GM20431 (cell line): ENCODE measurements around the gene NFAM1.

Source experiments
- in situ Hi-C: fragments of 300-500 bp; cut with MseI, MboI; formaldehyde crosslinking; loops from one replicate; pipeline ENCODE4 v1.15.0; 2020; ENCODE audit warnings: low sequenced_read_pairs; ENCODE audit not compliant: unreplicated experiment

NFAM1 gene

DNA sequence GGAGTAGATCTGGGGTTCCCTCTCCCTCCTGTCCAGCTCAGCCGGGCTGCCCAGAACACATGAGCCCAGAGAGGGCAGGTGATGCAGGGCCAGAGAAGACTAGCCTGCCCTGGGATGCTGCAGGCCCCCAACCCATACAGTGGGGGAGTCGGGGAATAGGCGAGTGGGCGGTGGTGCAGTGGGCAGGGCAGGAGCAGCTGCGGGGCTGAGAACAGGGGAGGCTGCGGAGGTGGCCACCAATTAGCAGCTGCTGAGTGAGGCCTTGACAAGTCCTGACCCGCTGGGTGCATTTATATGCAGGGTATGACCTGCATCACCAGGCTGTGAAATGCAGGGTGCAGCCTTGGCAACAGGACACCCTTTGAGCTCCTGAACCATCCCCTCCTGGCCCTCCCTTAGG, 43.1 kb downstream of the NFAM1 start:
- in situ Hi-C loops: no loop called here

DNA sequence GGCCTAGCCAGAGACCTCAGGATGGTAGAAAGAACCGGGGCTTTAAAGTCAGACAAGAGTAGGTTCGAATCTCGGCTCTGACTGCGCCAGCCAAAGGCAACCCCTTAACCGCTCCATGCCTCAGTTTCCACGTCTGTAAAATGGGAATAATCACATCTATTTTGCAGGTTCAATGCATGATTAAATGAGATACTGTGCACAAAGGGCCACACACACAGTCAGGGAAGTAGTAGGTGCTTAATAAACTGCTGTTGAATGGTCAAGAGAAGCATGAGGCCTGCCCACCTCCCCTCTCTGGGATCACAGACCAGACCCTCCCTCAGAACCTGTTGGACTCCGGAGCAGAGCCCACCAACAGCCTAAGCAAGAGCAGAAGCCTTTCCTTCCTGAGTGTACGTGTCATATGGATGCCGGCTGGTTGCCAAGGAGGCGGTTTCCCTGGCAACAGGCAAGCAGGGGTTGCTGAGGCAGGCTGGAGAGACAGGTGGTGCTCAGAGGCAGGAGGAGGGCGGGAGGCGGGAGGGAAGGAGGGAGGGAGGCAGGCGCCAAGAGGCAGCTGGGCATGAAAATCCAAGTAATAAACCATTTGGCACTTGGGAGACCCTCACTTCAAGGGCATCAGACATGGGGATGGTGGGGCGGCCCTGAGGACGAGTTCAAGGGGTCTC, 43.9 kb downstream of the NFAM1 start:
- in situ Hi-C loops: no loop called here

DNA sequence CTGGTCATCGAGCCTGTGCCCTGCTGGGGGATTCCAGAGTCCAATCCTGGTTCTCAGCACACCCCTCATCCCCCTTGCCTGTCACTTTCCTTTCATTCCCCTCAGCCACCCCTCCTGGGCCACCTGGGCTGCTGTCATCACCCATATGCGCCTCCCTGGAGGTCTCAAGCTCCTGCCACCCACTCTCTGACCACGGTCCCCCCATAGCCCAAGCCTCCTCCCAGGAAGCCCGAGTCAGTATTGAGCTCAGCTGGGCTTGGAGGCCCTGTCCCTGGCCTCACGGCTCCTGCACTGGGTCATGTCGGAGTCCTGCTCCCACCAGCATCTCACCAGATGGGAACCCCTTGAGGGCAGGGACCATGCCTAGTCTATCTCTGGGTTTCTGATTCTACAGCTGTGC, 44.6 kb downstream of the NFAM1 start:
- in situ Hi-C loops: no loop called here

DNA sequence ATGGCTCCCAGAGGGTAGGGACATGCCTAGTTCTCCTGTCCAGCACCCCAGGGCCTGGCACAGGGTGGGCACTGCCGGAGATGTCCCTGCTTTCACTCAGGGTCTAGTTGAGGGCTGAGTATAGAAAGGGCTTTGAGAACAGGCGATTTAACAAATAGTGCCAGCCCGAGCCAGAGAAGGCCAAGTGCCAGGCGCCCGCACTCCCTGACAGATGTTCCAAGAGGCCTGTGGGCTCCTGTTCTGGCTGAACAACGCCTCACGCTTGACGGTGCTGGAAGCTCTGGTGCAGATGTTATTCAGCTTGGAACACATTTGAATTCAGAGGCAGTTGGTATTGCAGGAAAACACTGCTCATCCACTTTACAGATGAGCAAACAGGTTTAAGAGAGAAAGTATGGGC, 46.5 kb downstream of the NFAM1 start:
- in situ Hi-C loops: no loop called here

DNA sequence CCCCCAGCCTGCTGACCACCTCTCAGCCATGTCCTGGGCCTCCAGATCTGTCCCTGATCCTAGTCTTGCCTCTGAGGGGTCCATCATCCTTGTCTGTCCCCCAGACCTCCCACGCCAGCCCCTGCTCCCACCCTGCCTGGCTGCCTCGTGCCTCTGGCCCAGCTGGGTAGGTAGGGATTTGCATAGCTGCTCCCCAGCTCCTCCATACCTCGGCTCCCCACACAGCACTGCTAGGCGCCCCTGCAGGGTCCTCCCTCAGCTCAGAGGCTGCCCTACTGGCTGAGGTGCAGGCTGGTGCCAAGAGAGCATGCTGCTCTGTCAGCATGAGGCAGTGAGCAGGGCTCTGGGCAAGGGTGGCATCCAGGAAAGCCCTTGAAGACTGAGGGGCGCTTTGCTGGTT, 47.7 kb downstream of the NFAM1 start:
- in situ Hi-C loops: no loop called here

DNA sequence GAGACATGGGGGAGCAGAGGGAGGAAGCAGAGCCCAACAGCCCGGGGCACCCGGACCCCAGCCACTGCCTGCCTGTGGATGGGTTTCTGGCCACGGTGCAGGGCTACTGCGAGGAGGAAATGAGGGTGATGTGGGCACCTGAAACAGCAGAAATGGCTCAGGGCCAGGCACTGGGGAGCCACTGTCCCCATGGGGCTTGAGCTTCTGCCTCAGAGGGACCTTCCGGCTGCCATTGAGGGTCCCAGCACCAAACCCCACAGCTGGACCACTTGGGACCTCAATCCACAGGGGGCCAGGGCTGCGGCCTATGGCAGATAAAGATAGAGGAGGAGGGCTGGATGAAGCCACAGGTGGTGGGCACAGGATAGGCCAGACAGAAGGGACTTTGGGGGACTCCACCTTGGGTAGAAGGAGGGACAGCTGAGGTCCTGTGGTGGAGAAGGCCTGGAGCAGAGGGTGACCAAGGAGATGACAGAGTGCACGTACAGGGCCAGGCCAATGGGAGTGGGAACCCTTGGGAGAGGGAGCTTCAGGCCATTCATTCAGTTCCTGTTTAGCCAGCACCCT, 48.3 kb downstream of the NFAM1 start:
- in situ Hi-C loops: no loop called here

DNA sequence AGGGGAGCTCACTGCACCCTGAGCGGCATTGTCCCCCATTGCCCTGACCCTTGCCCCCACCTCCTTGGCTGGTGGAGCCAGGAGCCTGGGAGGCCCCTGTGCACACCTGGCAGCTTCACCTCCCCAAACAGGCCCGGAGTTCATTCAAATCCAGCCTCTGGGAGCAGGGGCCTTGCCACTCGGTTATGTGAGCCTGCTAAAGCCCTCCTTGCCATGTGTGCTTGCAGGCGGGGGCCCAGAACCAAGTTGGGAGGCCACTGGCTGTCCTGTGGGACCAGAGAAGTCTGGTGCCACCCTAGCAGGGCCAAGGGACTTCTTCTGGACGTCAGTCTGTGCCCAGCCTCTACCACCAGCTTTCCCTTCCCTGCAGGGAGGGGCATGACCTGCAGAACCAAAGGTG, 48.9 kb downstream of the NFAM1 start:
- in situ Hi-C loops: no loop called here

DNA sequence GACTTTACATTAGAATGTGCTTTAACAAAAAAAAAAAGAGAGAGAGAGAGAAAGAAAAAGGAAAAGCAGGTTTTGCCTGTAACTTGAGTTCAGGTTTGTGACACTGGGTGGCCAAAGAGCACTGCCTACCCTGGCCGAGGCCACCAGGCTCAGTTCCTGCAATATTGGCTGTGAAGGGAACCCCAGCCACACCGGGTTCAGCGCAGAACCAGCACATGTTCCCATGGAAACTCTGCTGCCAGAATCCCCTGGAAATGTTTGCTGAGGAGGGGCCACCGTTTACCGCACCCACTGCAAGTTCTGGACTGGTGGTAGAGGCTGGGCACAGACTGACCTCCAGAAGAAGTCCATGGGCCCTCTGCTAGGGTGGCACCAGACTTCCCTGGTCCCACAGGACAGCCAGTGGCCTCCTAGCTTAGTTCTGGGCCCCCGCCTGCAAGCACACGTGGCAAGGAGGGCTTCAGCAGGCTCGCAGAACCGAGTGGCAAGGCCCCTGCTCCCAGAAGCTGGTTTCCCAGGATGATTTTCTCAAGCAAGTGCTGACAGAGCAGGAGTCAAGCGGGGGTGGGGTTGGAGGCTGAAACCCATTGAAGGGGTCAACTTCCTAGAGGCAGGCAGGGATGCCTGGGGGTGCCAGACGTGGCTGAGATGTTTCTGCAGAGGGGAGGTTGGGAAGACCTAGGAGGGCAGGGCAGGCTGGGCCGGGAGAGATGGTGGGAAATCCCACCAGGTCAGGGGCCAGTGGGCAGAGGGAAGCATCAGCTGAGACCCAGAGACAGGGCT, 51.2 kb downstream of the NFAM1 start:
- in situ Hi-C loops: no loop called here

DNA sequence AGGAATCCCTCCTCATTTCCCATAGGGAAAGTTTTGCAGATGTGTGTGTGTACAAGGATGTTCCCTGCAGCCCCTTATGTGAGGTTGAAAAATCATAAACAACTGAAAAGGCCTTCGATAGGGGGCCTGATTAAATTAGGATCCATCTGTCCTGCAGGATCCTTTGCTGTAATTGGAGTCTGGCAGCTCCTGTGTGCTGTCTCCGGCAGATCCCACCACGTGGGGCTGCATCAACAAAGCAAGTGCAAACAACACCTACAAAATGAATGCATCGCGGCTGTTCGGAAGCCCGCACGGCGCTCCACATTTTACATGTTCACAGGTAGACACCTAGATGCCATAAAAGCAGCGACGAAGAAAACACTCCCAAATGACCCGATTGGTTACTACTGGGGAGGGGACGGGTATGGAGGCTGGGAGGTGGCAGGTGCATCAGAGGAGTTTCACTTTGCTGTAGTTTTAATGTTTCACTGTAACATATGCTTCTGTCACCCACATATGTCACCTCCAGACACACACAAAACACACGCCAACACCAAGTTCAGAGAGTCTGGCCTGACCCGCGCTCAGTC, 52.2 kb downstream of the NFAM1 start:
- in situ Hi-C loops: no loop called here

DNA sequence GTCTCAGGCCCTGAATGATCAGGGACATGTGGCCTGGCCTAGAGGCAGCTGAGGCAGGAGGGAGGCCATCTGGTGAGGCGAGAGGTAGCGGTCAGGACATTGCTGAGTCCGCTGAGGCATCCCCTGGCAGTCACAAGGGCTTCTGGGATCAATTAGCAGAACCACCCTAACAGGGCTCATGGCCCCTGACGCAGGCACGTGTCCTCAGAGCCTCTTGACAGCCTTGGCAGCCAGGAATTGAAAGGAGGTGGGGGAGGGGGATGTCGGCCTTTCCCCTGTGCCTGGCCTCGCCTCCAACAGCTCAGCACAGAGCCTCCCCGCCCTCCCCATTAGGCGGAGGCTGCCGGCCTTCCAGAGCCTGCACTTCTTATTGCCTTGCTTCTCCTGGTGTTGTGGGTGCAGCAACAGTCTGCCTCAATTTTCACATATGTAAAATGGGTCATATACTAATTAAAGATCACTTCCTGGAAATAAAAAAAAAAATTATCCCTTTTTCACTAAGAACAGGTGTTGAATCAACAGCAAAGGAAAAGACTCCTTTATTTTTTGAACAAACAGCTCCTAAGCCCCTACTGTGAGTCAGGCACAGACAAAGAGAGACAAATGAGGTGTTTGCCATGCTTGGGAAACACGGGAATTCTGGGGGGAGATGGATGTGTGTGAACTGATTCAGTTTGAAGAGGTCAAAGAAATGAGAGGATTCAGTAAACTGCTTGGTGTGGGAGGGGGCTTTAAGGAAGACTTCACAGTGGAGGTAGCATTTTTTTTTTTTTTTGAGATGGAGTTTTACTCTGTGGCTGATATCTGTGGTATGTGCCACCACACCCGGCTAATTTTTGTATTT, 55.3 kb downstream of the NFAM1 start:
- in situ Hi-C loops: no loop called here

DNA sequence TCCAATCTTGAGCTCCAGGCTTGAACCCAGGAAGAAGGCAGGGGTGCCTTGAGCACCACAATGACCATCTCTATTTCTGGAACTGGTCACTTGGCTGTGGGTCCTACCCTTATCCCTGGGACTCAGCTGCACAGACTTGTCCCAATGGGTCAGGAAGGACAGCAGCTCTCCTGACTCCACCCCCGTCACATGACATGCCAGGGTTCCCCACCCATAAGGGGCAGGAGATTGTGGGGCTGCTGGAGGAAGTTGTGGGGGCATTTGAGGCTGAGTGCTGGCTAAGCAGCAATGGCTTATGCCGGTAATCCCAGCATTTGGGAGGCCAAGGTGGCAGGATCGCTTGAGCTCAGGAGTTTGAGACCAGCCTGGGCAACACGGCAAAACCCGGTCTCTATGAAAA, 56.2 kb downstream of the NFAM1 start:
- in situ Hi-C loops: no loop called here

DNA sequence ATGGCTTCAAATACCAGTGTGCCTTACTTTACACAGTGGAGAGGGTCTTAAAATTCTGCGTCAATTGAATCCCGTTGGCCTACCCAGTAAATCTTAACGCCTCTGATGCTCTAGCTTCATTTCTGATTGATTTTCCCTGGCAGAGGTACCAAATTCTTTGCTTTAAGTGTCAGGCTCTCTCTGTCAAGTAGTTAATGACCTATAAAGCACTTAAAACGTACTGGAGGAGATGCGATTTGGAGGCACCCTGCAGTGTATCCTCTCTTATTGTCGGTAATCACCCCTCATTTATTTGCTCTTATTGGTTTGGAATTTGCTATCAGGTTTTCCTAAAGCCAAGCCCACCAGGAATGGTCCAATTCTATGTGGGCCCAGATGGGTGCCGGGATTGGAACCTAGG, 59.2 kb downstream of the NFAM1 start:
- in situ Hi-C loops: no loop called here

DNA sequence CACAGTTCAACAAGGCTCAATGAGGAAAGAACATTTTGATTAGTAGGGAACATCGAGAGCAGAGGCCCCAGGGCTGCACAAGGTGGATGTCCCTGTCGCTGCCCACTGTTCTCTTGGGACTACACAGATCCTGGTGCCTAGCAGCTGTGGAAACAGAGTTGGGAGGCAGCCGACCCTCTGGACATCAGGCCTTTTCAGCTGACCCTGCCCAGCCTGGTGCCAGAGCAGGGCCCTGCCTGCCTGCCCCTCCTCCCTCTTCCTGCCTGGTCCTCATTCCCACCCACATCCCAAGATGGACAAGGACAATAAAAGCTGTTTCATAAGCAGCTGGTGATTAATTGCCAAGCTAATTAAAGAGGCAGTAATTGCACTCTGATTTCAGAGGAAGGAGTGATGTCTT, 60.7 kb downstream of the NFAM1 start:
- in situ Hi-C loops: no loop called here

DNA sequence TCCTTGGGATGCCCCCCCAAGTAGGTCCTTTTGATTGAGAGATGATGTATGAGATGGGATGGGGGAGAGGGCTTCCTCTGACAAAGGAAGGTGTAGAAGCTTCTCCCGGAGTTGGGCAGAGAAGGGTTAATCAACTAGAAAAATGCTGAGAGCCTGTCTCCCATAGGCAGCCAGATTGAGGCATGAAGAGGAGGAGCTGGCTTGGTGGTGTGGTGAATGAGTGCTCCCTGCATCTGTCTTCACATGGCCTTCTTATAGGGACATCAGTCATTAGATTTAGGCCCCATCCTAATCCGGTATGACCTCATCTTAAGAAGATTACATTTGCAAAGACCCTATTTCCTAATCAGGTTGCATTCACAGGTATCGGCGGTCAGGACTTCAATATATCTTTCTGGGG, 61.1 kb downstream of the NFAM1 start:
- in situ Hi-C loops: no loop called here

DNA sequence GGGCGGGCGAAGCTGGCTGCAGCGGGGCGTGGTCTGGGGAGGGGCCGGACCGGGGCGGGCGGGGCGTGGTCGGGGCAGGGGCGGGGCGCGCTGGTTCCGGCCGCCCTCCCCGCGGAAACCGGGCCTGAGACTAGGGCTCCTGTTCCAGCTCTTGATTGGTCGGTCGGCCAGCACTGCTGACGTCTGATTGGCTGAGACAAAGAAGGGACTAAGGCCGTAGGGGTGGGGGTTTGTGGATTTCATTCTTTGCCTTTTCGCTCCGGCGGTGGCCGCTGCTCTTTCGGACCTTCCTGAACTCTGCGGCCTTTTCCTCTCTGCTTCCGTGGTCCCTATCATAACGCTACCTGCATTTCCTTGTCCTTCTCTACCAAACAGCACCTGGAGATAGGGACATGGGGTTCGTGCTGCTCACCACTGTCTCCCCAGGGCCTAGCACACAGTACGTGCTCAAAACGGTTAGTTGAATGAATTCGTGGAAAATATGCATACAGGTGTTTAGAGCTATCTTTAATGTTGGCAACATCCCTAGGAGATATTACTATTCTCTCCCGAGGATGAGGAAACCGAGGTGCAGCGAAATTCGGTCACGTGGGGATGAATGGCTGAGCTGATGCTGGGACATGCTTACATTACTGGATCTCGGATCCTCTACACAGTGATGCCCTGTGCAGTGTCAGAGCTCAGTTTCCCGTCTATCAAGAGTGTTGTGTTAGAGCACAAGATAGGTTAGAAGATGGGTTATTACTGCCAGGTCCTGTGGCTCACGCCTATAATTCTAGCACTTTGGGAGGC, 62.8 kb downstream of the NFAM1 start:
- in situ Hi-C loops: no loop called here

DNA sequence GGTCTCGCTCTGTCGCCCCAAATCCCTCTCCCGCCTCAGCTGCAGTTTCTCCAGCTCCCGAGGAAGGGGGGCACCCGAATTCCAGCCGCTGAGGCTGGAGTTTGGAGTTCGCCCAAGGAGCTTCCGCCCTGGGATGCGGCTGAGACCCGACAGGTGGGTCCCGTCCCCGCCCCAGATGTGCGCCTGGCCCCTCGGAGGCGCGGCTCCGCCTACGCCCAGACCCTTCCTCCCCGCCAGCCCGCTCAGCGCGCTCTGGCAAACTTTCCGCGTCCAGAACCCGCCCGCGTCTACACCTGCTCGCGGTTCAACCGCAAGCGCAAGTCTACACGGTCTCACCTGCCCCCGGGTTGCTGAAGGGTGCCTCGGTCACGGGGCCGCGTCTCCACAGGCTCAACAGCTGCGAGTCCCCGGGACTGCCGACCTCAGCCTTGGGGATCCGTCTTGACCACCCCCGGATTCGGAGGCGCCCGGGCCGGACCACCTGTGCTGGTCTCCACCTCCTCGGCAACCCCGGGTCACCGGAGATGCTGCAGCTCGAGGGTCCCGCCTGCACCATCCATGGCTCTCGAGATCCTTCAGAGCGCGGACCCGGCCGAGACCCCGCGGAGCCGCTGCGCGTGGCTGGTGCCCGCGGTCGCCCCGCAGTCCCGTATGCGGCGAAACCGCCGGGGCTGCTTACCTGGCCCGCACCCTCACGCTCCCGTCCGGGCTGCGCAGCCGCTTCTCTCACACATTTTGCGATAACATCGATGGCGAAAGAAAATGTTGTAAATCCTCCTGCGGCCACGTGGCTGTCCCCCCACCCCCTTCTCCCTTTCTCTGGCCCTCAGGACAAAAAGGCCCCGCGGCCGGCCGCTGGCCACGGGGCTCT, 63.6 kb downstream of the NFAM1 start:
- in situ Hi-C loops: no loop called here

DNA sequence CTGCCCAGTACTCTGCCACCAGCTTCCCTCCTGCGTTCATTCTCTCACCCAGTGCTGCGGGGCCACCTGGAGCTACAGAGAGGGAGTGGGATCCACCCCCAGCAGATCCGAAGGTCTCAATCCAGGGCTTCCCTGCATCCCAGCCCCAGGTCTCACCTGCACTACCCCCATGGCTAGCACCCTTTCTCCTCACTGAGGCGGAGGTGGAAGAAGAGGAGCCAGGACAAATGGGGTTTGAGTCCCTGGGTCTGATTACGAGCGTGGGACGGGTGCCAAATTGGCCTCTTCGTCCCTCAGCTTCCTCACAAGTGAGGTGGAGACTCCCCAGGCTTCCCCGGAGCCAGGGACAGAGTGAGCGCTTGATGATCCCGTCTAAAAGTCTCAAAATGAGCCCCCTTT, 64.2 kb downstream of the NFAM1 start:
- in situ Hi-C loops: no loop called here

DNA sequence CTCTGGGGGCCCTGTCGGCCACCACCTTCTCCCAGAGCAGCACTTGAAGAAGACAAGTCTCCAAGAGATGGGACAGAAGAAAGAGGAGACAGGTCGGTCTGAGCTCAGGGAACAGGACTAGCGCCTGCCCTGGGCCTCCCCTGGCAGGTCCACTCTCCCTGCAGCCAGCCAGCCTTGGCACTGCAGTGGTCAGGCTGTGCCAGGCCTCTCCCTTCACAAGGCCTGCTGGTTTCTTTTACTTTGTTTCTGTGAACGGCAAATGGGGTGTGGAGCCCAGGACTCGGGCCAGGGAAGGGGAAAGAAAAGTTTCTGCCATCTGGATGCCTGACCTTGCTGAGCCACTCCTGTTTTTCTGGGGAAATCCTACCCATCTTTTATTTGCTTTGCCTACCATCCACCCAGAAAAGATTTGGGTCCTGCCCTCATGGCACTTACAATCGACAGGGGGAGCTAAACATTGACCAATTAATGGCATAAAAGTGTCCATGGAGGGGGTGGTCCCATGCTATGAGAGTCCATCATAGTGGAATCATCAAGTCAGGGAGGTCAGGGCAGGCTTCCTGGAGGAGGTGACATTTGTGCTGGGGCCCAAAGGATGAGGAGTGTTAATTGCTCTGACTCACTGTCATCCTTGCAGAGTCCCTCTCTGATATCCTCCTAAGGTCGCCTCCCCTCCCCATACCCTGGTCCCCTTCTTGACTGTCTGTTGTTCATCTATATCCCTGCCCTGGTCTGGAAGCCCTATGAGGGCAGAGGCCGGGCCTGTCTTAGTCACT, 65.2 kb downstream of the NFAM1 start:
- in situ Hi-C loops: no loop called here
